GM10847 (cell line): Measurements from ENCODE around the gene RNFT2.

ENCODE experiments used
- POLR2A ChIP-seq: IDR thresholded peaks from 2 replicates; pipeline ENCODE4 v1.6.1; 2011; ENCODE audit not compliant: insufficient read length; ENCODE audit errors: extremely low read depth

The RNFT2 gene

GRCh38 chr12:116835484-116835883, 97.4 kb downstream of the RNFT2 start:
- no peak for TF ChIP-seq POLR2A

DNA sequence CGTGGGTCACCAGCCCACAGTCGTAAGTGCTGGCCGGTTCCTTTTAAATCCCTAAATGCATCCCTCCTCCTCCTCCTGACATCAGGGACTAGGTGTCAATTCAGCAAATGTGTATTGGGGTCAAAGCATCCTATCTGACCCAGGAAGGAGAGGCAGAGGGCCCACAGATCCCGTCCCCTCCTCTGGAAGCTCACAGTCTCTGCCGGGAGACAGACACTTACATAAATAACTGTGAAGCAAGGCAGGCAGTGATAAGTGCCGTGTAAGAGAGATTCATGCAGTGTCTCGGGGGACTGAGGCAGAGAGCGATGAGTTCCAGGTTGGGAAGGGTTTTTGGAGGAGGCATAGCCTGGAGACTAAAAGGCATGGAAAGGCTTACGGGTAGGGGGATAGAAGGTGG, 99.0 kb downstream of the RNFT2 start:
- TF ChIP-seq POLR2A: no peak

- TF ChIP-seq POLR2A: no peak
Observed at GRCh38 chr12:116838365-116838764, 100.2 kb downstream of the RNFT2 start.

DNA sequence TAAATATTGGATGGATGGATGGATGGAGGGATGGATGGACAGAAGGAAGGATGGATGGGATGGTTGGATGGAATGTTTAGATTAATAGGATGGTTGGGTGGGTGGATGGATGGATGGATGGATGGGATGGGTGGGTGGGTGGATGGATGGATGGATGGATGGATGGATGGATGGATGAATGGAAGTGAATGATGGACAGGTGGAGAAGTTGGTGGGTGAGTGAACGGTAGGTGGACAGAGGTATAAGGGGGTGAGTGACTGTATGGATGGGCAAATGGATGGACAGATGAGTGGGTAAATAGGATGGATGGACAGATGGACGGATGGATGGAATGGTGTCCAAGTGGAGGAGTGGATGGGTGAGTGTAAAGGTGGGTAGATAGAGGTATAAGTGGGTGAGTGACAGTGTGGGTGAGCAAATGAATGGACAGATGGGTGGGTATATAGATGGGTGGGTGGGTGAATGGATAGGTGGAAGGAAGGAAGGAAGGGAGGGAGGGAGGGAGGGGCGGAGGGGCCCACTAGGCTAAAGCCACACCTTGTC, 101.2 kb downstream of the RNFT2 start:
- no peak for TF ChIP-seq POLR2A

DNA sequence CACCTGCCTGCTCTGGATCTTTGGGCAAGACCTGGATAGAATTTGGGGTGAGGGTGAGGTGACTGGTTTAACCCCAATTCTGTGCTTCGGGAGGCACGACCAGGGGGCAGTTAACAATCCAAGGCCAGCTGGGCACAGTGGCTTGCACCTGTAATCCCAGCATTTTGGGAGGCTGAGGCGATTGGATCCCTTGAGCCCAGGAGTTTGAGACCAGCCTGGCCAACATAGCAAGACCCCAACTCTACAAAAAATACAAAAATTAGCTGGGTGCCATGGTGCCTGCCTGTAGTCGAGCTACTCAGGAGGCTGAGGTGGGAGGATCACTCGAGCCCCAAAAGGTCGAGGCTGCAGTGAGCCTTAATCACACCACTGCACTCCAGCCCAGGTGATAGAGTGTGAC, 105.0 kb downstream of the RNFT2 start:
- no peak for TF ChIP-seq POLR2A

- TF ChIP-seq POLR2A: no peak
Observed at GRCh38 chr12:116849216-116849615, 111.1 kb downstream of the RNFT2 start.

GRCh38 chr12:116852303-116852702, 114.2 kb downstream of the RNFT2 start:
- TF ChIP-seq POLR2A: no peak

DNA sequence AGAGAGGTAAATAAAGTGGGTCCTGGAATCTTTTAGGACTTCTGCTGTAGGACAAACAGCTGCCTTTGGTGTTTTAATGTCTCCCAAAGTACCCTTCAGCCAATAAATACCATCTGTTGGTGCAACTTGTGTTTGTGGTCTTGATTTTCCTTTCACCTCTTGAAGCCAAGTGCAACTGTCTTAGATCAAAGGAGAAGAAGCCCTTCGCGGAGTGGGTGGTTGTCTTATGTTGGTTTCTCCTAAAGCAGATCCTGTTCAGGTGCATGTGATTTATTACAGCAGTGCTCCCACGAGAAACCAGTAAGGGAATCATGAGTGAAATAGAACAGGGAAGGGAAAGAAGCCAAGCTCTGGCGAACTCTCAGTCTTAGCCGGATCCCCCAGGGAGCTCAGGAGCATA, 115.4 kb downstream of the RNFT2 start:
- TF ChIP-seq POLR2A: no peak

DNA sequence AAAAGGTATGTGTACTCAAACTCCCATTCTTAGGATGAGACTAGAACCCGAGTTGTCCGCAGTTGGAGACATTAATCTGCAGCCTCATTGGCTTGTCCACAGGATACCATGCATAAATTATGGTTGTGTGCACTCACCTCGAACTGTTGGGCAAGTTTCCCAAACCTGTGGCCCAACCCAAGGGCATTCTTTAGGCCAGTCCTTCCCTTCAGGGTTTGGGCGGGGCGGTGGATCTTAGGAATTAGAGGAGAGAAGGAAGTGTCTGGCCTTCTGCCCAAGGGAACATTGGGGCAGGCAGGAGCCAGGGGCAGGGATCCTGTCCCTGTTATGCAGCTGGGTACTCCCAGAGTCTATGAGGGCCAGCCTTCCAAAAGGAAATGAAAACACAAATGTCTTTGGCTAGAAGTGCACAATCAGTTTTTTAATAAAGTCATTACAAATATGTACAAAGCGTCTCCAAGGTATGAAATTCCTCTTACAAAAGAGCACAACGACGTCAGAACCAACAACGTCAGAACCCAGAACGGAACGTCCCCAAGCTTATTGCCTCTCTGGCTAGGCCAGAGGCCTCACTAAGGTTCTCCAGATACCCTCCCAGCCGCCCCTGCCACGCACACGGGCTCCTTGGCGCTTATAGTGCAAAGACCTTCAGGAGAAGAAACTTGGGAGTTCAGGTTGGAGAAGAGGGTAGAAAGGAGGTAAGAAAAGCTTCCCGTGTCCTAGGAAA, 117.8 kb downstream of the RNFT2 start:
- TF ChIP-seq POLR2A: no peak

- no peak for TF ChIP-seq POLR2A
Observed at GRCh38 chr12:116856729-116857128, 118.6 kb downstream of the RNFT2 start.

DNA sequence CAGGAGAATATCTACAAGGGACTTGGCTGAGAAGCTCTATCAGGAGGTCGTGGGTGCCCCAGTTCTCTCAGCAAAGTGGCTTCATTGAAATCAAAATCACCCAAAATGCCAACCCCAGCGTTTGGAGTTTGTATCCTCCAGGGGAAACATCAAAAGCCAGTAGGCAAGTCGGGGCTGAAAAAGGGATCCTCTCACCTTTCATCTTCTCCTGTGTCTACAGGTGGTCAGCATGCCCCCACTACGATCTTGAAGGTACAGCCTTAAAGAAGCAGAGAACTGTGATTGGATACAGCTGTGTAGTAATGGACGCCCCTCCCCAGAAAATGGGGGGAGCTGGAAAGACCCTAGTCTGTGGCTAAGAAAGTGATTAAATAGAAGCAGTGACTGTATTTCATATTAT, 121.0 kb downstream of the RNFT2 start:
- TF ChIP-seq POLR2A: no peak

- TF ChIP-seq POLR2A: no peak
Observed at GRCh38 chr12:116860263-116860662, 122.1 kb downstream of the RNFT2 start.

GRCh38 chr12:116861320-116861719, 123.2 kb downstream of the RNFT2 start:
- no peak for TF ChIP-seq POLR2A

DNA sequence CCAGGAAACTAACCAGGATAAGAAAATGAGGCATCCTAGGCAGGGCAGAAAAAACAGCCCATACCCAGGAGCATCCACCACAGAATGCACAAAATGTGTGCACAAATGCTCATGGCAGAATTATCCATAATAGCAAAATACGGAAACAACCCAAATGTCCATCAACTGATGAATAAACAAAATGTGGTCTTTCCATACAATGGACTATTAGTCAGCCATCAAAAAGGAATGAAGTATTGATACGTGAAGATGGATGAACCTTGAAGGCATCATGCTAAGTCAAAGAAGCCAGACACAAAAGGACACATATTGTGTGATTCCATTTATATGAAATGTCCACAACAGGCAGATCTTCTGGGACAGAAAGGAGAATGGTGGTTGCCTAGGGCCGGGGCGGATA, 124.1 kb downstream of the RNFT2 start:
- no peak for TF ChIP-seq POLR2A

DNA sequence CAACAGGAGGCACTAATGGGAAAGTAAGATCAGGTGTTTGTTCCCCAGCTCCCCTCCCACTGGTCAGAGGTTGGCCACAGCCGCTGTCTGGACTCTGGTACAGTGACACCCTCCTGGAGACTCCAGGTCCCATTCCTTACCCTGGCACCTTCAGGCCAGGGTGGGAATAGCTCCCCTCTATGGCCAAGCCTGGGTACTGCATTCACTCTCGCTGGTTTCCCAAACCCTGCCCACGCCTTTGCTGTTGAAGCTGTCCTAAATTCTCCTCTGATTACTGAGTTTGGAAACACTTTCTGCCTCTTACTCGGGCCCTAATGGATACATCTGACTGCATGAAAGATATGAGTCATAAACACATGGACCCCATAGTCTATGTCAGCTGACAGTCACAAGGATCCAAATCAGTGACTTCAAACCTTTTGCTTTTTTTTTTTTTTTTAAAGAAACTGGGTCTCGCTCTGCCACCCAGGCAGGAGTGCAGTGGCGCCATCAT, 125.2 kb downstream of the RNFT2 start:
- TF ChIP-seq POLR2A: no peak

DNA sequence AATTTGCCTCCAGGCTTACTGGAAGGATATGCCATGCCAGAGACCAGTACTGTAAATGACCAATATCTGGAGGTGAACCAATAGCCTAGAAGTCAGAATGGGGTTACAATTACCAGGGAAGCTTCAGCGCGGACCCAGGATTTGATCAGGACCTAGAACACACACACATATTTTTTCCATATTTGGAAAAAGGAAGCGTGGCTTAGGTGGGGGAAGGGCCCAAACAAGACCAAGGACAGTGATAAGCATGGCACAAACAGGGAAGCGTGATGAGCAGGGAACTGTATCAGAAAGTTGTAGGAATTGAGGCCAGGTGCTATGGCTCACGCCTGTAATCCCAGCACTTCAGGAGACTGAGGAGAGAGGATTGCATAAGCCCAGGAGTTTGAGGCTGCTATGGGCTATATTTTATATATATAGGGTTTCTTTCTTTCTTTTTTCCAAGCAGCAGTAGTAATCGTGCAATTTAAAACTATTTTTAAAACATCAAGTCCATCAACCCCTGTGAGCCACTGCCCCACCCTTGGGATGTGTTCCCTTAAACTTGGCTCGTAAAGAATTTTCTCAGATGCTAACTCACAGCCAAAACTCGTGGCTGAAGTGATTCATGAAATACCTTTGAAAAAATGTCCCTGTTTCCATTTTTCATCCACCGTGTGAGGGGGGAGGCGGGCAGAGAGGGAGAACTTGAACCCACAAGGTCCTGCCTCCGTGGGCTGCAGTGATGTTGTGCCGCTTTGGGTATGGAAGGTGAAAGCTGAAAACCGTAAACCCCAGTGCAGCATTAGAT, 126.5 kb downstream of the RNFT2 start:
- no peak for TF ChIP-seq POLR2A
